Testis (tissue), 2 donors: ENCODE data around the gene TBC1D7.

ENCODE experiments used
- CTCF ChIP-seq, 3 experiments: fragments of 450-650 bp in 2 of 3; fragments of 200-600 bp in 1 of 3; sonication (generic) in 1 of 3; IDR thresholded peaks; one replicate each; pipeline ENCODE4 v1.5.1; 2016 to 2019; ENCODE audit warnings: antibody characterized with exemption in 3 of 3, mild to moderate bottlenecking in 2 of 3, moderate library complexity in 1 of 3
- POLR2A ChIP-seq: fragments of 450-650 bp; IDR thresholded peaks from one replicate; pipeline ENCODE4 v1.6.1; 2017; ENCODE audit warnings: antibody characterized with exemption, mild to moderate bottlenecking, moderate library complexity

GRCh38 chr6:13302291-13302690 is 26.0 kb downstream of the TBC1D7 start:
- no peak for TF ChIP-seq CTCF (IDR thresholded peaks at IDR 0.05)
- TF ChIP-seq POLR2A, result no peak
